ENCODE measurements around the gene EIF2S3B. TPM values are rescaled to one million over a fixed set of nuclear protein-coding genes. Genes with fewer than 3 reads are reported as not detected.
"Not testable (repeated sequence)": the region's sequence is repeated elsewhere in the genome, so short reads cannot be mapped to it uniquely, and the experiment has no call there.

The EIF2S3B gene
- 1.0 TPM for total RNA-seq

DNA sequence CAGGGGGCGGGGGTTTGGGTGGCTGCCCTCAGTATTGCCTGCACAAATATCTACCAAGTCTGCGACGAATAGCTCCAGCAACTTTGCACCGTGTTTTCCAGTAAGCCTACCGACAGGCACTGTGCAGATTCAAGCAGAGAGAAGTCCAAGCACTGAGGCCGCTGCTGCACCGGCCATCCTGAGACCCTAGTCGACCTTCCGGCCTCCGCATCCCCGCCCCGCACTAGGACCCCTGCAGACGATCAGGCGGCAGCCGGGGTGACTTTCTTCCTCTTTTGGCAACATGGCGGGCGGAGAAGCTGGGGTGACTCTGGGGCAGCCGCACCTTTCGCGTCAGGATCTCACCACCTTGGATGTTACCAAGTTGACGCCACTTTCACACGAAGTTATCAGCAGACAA lies at the start of gene EIF2S3B:
Gene EIF2S3B, plus strand, starts transcription at position 271 of the 400 bp plus-strand sequence. Its CDS starts 13 bp downstream, at position 284.
- Histone ChIP-seq H3K4me1 (ENCODE audit: control insufficient read depth in 3 of 3, insufficient read depth in 3 of 3, low read length in 3 of 3) (no peaks in the 10 kb centered on the region), H3K4me3 (ENCODE audit: low read length in 3 of 3) (no peak within 1 kb of the TSS), H3K27me3 (ENCODE audit: control insufficient read depth in 3 of 3, insufficient read depth in 3 of 3, low read length in 3 of 3) (no peaks in the 10 kb centered on the region), H3K9me3 (ENCODE audit: control insufficient read depth in 3 of 3, low read length in 3 of 3) (no peaks in the 10 kb centered on the region), H3K36me3 (ENCODE audit: control insufficient read depth in 3 of 3, insufficient read depth in 3 of 3, low read length in 3 of 3) (no peaks in the 10 kb centered on the region), H3K27ac (ENCODE audit: low read depth, low read length) (no peak within 1 kb of the TSS), H3K9ac (ENCODE audit: low read depth in 1 of 3, low read length in 3 of 3) (no peak within 1 kb of the TSS)

DNA sequence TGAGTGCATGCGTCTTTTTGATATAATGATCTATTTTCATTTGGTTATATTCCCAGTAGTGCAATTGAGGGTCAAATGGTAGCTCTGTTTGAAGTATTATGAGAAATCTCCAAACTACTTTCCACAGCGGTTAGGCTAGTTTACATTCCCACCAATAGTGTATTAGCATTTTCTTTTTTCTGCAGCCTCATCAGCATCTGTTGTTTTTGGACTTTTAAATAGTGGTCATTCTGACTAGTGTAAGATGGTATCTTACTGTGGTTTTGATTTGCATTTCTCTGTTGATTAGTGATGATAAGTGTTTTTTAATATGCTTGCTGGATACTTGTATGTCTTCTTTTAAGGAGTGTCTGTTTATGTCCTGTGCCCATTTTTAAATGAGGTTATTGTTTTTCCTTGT lies 48.8 kb upstream of the EIF2S3B start:
- Histone ChIP-seq H3K4me3 (ENCODE audit: low read length in 3 of 3) (no peak overlapping the region), H3K9me3 (ENCODE audit: control insufficient read depth in 3 of 3, low read length in 3 of 3) (peaks cover 0 to 12% (median 3%) of the 10 kb centered on the region in 3 donors), H3K4me1 (ENCODE audit: control insufficient read depth in 3 of 3, insufficient read depth in 3 of 3, low read length in 3 of 3) (no peaks in the 10 kb centered on the region), H3K27ac (ENCODE audit: low read depth, low read length) (no peak overlapping the region), H3K36me3 (ENCODE audit: control insufficient read depth in 3 of 3, insufficient read depth in 3 of 3, low read length in 3 of 3) (no peaks in the 10 kb centered on the region), H3K9ac (ENCODE audit: low read depth in 1 of 3, low read length in 3 of 3) (no peak overlapping the region), H3K27me3 (ENCODE audit: control insufficient read depth in 3 of 3, insufficient read depth in 3 of 3, low read length in 3 of 3) (no peaks in the 10 kb centered on the region)

DNA sequence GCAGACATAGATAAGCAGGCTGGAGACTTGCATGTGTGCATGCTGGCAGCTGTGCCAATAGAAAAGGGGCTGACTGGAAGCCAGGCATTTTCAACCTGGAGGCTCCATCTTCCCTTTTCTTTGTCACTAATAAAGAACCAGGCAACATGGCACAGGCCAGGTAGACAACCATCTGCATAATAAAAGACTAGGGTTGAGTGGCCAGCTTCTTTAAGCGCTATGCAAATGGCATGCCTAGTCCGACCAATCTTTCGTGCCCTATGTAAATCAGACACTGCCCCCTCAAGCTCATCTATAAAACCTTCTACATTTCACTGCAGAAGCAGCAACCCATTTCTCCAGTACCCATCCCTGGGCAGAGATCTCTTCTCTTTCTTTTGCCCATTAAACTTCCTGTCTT lies 47.9 kb upstream of the EIF2S3B start:
- Histone ChIP-seq H3K36me3 (ENCODE audit: control insufficient read depth in 3 of 3, insufficient read depth in 3 of 3, low read length in 3 of 3) (no peaks in the 10 kb centered on the region), H3K4me1 (ENCODE audit: control insufficient read depth in 3 of 3, insufficient read depth in 3 of 3, low read length in 3 of 3) (no peaks in the 10 kb centered on the region), H3K4me3 (ENCODE audit: low read length in 3 of 3) (no peak overlapping the region), H3K9ac (ENCODE audit: low read depth in 1 of 3, low read length in 3 of 3) (no peak overlapping the region), H3K27me3 (ENCODE audit: control insufficient read depth in 3 of 3, insufficient read depth in 3 of 3, low read length in 3 of 3) (no peaks in the 10 kb centered on the region), H3K9me3 (ENCODE audit: control insufficient read depth in 3 of 3, low read length in 3 of 3) (peaks cover 0 to 12% (median 3%) of the 10 kb centered on the region in 3 donors), H3K27ac (ENCODE audit: low read depth, low read length) (no peak overlapping the region)

DNA sequence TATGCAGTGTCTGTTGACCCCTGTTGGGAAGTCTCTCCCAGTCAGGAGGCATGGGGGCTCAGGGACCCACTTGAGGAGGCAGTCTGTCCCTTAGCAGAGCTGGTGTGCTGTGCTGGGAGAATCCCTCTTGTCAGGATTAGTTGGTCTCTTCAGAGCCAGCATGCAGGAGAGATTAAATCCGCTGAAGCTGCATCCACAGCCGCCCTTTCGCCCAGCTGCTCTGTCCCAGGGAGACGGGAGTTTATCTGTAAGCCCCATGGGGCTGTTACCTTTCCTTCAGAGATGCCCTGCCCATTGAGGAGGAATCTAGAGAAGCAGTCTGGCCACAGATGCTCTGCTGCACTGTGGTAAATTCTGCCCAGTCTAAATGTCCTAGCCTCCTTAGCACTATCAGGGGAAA lies 39.4 kb upstream of the EIF2S3B start:
- Histone ChIP-seq H3K4me1 (ENCODE audit: control insufficient read depth in 3 of 3, insufficient read depth in 3 of 3, low read length in 3 of 3) (no peaks in the 10 kb centered on the region), H3K36me3 (ENCODE audit: control insufficient read depth in 3 of 3, insufficient read depth in 3 of 3, low read length in 3 of 3) (no peaks in the 10 kb centered on the region), H3K4me3 (ENCODE audit: low read length in 3 of 3) (no peak overlapping the region), H3K27ac (ENCODE audit: low read depth, low read length) (no peak overlapping the region), H3K27me3 (ENCODE audit: control insufficient read depth in 3 of 3, insufficient read depth in 3 of 3, low read length in 3 of 3) (peaks cover 0 to 2% (median 0%) of the 10 kb centered on the region in 3 donors), H3K9me3 (ENCODE audit: control insufficient read depth in 3 of 3, low read length in 3 of 3) (no peaks in the 10 kb centered on the region), H3K9ac (ENCODE audit: low read depth in 1 of 3, low read length in 3 of 3) (no peak overlapping the region)

DNA sequence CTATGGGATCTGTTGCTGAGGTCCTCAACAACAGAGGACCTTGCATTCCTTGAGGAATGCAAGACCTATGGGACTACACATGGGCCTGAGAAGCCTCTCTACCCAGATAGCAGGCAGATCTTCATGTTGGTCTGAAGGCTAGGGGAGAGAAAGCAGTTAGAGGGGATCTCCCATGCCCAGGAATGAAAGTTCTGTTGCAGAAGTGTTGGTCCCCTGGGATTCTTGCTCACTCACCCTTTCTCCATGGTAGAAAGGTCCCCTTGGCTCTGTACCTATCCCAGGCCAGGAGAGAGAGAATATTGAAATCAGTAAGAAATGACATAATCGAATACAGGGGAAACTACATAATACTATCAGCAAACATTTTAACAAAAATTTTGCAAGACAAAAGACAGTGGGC lies 36.0 kb upstream of the EIF2S3B start:
- Histone ChIP-seq H3K4me3 (ENCODE audit: low read length in 3 of 3) (no peak overlapping the region), H3K27me3 (ENCODE audit: control insufficient read depth in 3 of 3, insufficient read depth in 3 of 3, low read length in 3 of 3) (peaks cover 0 to 2% (median 0%) of the 10 kb centered on the region in 3 donors), H3K4me1 (ENCODE audit: control insufficient read depth in 3 of 3, insufficient read depth in 3 of 3, low read length in 3 of 3) (no peaks in the 10 kb centered on the region), H3K9ac (ENCODE audit: low read depth in 1 of 3, low read length in 3 of 3) (no peak overlapping the region), H3K9me3 (ENCODE audit: control insufficient read depth in 3 of 3, low read length in 3 of 3) (no peaks in the 10 kb centered on the region), H3K27ac (ENCODE audit: low read depth, low read length) (no peak overlapping the region), H3K36me3 (ENCODE audit: control insufficient read depth in 3 of 3, insufficient read depth in 3 of 3, low read length in 3 of 3) (no peaks in the 10 kb centered on the region)

DNA sequence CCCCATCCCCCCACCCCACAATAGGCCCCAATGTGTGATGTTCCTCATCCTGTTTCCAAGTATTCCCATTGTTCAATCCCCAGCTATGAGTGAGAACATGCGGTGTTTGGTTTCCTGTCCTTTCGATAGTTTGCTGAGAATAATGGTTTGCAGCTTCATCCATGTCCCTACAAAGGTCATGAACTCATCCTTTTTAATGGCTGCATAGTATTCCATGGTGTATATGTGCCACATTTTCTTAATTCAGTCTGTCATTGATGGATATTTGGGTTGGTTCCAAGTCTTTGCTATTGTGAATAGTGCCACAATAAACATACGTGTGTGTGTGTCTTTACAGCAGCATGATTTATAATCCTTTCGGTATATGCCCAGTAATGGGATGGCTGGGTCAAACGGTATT lies 32.9 kb upstream of the EIF2S3B start:
- not testable (repeated sequence) for H3K9me3 ChIP-seq (ENCODE audit: control insufficient read depth in 3 of 3, low read length in 3 of 3); H3K4me3 ChIP-seq (ENCODE audit: low read length in 3 of 3); H3K4me1 ChIP-seq (ENCODE audit: control insufficient read depth in 3 of 3, insufficient read depth in 3 of 3, low read length in 3 of 3); H3K27me3 ChIP-seq (ENCODE audit: control insufficient read depth in 3 of 3, insufficient read depth in 3 of 3, low read length in 3 of 3); H3K9ac ChIP-seq (ENCODE audit: low read depth in 1 of 3, low read length in 3 of 3); H3K27ac ChIP-seq (ENCODE audit: low read depth, low read length); H3K36me3 ChIP-seq (ENCODE audit: control insufficient read depth in 3 of 3, insufficient read depth in 3 of 3, low read length in 3 of 3)

DNA sequence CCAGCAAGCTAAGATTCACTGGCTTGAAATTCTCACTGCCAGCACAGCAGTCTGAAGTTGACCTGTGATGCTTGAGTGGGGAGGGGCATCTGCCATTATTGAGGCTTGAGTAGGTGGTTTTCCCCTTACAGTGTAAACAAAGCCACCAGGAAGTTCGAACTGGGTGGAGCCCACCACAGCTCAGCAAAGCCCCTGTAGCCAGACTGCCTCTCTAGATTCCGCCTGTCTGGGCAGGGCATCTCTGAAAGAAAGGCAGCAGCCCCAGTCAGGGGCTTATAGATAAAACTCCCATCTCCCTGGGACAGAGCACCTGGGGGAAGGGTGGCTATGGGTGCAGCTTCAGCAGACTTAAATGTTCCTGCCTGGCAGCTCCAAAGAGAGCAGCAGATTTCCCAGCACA lies 23.8 kb upstream of the EIF2S3B start:
- H3K27me3 ChIP-seq (ENCODE audit: control insufficient read depth in 3 of 3, insufficient read depth in 3 of 3, low read length in 3 of 3); H3K4me3 ChIP-seq (ENCODE audit: low read length in 3 of 3); H3K9ac ChIP-seq (ENCODE audit: low read depth in 1 of 3, low read length in 3 of 3); H3K4me1 ChIP-seq (ENCODE audit: control insufficient read depth in 3 of 3, insufficient read depth in 3 of 3, low read length in 3 of 3); H3K9me3 ChIP-seq (ENCODE audit: control insufficient read depth in 3 of 3, low read length in 3 of 3); H3K27ac ChIP-seq (ENCODE audit: low read depth, low read length); H3K36me3 ChIP-seq (ENCODE audit: control insufficient read depth in 3 of 3, insufficient read depth in 3 of 3, low read length in 3 of 3): not testable (repeated sequence)

DNA sequence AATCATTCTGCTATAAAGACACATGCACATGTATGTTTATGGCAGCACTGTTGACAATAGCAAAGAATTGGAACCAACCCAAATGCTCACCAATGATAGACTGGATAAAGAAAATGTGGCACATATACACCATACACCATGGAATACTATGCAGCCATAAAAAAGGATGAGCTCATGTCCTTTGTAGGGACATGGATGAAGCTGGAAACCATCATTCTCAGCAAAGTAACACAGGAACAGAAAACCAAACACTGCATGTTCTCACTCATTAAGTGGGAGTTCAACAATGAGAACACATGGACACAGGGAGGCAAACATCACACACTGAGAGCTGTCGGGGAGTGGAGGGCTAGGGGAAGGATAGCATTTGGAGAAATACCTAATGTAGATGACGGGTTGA lies 18.4 kb upstream of the EIF2S3B start:
- not testable (repeated sequence) for H3K9ac ChIP-seq (ENCODE audit: low read depth in 1 of 3, low read length in 3 of 3); H3K9me3 ChIP-seq (ENCODE audit: control insufficient read depth in 3 of 3, low read length in 3 of 3)

DNA sequence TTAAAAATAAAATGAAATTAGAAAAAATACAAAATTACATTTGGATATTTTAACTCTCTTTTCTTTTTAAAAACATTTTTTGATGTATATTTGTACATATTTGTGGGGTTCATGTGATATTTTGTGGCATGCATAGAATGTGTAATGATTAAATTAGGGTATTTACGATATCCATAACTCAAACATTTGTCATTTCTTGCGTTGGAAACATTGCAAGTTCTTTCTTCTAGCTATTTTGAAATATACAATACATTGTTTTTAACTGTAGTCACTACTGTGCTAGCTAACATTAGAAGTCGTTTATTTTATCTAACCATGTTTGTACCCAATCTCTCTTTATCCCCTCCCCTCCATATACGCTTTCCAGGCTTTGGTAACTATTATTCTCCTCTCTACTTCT lies 13.9 kb upstream of the EIF2S3B start:
- Histone ChIP-seq H3K36me3 (ENCODE audit: control insufficient read depth in 3 of 3, insufficient read depth in 3 of 3, low read length in 3 of 3) (no peaks in the 10 kb centered on the region), H3K9me3 (ENCODE audit: control insufficient read depth in 3 of 3, low read length in 3 of 3) (no peaks in the 10 kb centered on the region), H3K4me1 (ENCODE audit: control insufficient read depth in 3 of 3, insufficient read depth in 3 of 3, low read length in 3 of 3) (no peaks in the 10 kb centered on the region), H3K27ac (ENCODE audit: low read depth, low read length) (no peak overlapping the region), H3K9ac (ENCODE audit: low read depth in 1 of 3, low read length in 3 of 3) (no peak overlapping the region), H3K27me3 (ENCODE audit: control insufficient read depth in 3 of 3, insufficient read depth in 3 of 3, low read length in 3 of 3) (no peaks in the 10 kb centered on the region), H3K4me3 (ENCODE audit: low read length in 3 of 3) (no peak overlapping the region)

More for the DNA sequence above, 18.4 kb upstream of the EIF2S3B start:
- not testable (repeated sequence) for H3K27me3 ChIP-seq (ENCODE audit: control insufficient read depth in 3 of 3, insufficient read depth in 3 of 3, low read length in 3 of 3); H3K4me1 ChIP-seq (ENCODE audit: control insufficient read depth in 3 of 3, insufficient read depth in 3 of 3, low read length in 3 of 3); H3K36me3 ChIP-seq (ENCODE audit: control insufficient read depth in 3 of 3, insufficient read depth in 3 of 3, low read length in 3 of 3); H3K4me3 ChIP-seq (ENCODE audit: low read length in 3 of 3); H3K27ac ChIP-seq (ENCODE audit: low read depth, low read length)

DNA sequence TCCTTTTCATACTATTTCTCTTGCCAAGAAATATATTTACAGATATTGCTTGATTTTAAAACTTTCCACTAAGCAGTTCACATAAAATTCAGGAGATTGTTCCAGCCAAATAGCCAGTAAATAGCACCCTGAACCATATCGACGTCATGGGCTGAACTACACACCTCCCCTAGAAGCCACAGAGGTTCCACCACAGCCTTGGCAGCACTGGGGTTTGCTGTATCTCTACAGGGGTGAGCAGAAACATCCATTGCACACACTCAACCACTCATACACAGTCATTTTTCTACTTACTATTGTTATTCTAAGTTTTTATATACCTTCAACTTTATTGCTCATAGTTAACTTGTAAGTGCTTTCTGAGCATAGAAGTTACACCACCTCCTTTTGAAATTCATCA lies 8.1 kb upstream of the EIF2S3B start:
- Histone ChIP-seq H3K4me3 (ENCODE audit: low read length in 3 of 3) (no peak overlapping the region), H3K9ac (ENCODE audit: low read depth in 1 of 3, low read length in 3 of 3) (no peak overlapping the region), H3K36me3 (ENCODE audit: control insufficient read depth in 3 of 3, insufficient read depth in 3 of 3, low read length in 3 of 3) (no peaks in the 10 kb centered on the region), H3K9me3 (ENCODE audit: control insufficient read depth in 3 of 3, low read length in 3 of 3) (no peaks in the 10 kb centered on the region), H3K27ac (ENCODE audit: low read depth, low read length) (no peak overlapping the region), H3K27me3 (ENCODE audit: control insufficient read depth in 3 of 3, insufficient read depth in 3 of 3, low read length in 3 of 3) (no peaks in the 10 kb centered on the region), H3K4me1 (ENCODE audit: control insufficient read depth in 3 of 3, insufficient read depth in 3 of 3, low read length in 3 of 3) (no peaks in the 10 kb centered on the region)

DNA sequence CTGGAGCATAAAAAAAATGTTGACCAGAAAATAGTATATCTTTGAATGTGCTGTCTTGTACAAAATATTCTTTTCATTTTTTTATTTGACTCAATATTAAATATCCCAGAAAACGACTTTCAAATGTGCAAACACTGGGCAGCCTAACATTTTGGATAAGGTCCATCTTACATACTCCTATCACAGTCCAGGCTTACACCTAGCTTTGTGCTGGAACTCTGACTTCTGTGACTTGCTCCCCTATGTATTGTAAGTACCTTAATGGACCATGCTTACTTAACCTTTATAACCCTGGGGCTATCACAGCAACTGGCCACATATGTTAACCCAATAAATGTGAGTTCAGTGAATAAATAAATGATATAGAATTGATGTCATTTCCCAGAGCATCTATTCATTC lies 7.6 kb upstream of the EIF2S3B start:
- Histone ChIP-seq H3K27ac (ENCODE audit: low read depth, low read length) (no peak overlapping the region), H3K4me3 (ENCODE audit: low read length in 3 of 3) (no peak overlapping the region), H3K9ac (ENCODE audit: low read depth in 1 of 3, low read length in 3 of 3) (no peak overlapping the region), H3K27me3 (ENCODE audit: control insufficient read depth in 3 of 3, insufficient read depth in 3 of 3, low read length in 3 of 3) (no peaks in the 10 kb centered on the region), H3K36me3 (ENCODE audit: control insufficient read depth in 3 of 3, insufficient read depth in 3 of 3, low read length in 3 of 3) (no peaks in the 10 kb centered on the region), H3K4me1 (ENCODE audit: control insufficient read depth in 3 of 3, insufficient read depth in 3 of 3, low read length in 3 of 3) (no peaks in the 10 kb centered on the region), H3K9me3 (ENCODE audit: control insufficient read depth in 3 of 3, low read length in 3 of 3) (no peaks in the 10 kb centered on the region)

Data from skeletal muscle tissue (tissue), 4 donors.